Activated CD4-positive, alpha-beta T cell treated with anti-CD3 and anti-CD28 coated beads for 1 hour (primary cell): Measurements from ENCODE around the gene EIF4E.
"Not testable (repeated sequence)": the region's sequence is repeated elsewhere in the genome, so short reads cannot be mapped to it uniquely, and the experiment has no call there.

ENCODE experiments used
- DNase-seq: peaks from one replicate; pipeline ENCODE4 v3.0.0-alpha.2; 2020

Gene EIF4E, protein sequence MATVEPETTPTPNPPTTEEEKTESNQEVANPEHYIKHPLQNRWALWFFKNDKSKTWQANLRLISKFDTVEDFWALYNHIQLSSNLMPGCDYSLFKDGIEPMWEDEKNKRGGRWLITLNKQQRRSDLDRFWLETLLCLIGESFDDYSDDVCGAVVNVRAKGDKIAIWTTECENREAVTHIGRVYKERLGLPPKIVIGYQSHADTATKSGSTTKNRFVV

DNA sequence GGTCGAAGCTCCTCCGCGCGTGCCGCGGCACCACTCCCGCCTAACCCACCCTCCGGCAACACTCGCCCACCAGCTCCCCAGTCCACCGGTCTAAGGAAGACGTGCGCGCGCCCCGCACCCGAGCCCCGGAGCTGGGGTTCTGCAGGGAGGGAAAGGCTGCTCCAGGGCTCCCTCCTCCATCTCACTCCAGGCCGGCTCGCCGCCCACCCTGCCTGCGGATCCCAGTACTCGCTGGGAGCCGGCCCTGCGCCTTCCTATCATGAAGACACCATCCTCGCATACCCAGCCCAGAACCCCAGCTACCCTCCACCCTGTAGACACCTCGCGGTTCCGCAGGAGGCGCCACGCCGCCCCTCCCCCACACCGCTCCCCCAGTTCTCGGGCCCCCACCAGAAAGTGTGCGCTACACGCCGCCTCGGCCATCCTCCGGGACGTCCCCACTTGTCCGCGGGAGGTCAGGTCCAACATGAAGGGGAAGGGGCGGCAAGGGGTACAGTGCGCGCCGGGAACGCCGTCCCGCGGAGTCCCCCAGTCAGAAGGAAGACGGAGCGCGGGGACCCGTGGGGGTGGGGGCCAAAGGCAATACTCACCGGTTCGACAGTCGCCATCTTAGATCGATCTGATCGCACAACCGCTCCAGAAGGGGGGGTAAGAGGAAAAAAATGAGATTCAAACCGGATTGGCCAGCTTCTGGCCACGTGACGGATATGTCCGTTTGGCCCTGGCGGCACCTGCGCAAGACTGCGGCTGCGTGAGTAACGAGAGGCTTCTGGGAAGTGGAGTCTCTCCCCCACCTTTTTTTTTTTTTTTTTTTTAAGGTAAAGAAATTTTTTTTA is at the start of gene EIF4E:
TSS of gene EIF4E (minus strand) at position 629 of the 836 bp plus-strand sequence. CDS start at position 608, 21 bp downstream.
- DNase-seq = peak; percentile 95

DNA sequence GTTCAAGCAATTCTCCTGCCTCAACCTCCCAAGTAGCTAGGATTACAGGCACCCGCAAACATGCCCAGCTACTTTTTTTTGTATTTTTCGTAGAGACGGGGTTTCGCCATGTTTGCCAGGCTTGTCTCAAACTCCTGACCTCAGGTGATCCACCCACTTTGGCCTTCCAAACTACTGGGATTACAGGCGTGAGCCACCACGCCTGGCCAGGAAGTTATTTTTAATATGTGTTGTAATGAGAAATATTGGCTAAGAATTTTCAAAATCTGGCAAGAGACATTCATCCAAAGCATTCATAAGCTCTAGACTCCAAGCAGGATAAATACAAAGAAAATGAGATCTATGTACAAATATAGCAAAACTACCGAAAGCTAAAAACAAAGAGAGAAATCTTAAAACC is 48.6 kb upstream of the EIF4E start:
- no peak for DNase-seq

DNA sequence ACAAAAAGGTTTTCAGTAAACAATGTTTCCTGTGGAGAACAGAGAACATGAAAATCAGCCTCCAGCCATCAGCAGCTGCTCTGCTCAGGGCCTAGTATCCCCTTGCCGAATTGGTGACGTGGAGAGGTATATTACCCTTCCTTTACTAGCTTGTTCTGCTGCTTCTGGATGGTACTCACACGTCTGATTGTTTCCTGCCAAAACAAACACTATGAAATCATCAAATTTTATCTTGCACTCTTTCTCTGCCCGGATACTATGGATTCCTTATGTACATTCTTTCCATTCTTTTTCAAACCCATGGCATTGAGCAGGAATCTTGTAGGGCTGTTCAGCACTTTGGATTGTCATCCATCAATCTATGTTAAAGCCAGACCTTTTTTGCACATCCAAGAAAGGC is 47.8 kb upstream of the EIF4E start:
- DNase-seq = no peak

DNA sequence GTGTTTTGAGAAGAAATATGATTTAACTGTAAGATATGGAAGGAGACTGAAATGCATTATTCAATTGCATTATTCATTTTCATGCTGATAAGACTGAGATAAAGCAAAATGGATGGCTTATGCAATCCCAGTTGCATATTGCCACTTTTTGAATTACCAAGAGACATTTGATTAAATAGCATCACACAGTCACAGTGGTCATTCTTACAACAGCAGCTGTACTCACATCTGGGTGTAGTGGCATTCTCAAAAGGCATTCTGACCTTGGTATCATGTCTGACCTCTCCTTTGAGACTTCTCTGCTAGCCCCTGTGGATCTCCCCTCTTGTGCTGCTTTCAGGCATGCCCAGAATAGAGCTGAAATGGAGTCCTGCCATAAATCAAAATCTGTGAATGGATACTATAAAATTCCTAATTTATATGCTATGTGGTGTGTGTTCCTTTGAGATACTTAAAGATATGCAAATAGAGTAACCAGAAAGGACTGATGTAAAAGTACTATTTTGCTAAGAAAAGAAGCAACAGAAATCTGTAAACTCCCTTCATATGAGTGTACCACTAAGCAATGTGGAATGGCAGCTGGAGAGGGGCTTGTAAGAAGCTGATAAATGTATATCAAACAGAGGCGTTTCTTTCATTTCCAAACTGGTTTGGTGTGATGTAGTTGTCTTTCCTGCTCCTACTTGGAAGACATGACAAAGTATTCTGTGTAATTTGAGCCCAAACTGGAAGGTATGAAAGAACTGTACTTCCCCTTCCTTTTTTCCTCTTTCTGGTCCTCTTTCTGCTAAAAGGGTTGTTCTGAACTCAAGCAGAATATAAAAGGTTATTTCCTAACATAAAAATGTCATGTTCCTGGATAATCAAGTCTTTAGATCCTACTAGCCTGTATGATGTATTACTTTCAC is 41.2 kb upstream of the EIF4E start:
- no peak for DNase-seq

DNA sequence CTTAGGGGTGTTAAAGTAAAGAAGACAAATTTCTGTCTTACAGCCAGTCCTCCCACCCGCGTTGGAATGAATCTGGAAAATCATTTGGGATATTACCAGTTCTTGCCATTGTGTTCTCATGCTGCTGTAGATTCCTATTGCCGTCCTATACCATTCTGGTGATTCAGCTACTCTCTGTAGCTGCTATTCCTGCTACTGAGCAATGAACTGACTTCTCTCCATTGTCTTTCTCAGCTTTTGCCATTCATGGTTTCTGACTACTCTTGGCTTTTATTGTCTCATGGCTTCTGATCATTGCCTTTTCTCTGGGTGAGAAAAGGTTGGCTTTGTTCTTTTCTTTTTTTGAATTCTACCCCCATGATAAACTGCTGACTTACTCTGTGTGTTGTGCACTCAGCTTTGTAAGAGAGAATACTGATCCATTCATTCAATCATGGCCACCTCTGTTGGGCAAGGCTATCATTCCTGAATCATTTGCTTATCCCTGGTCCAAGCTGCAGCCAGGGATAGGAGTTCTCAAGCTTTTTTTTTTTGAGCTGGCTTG is 38.9 kb upstream of the EIF4E start:
- no peak for DNase-seq

DNA sequence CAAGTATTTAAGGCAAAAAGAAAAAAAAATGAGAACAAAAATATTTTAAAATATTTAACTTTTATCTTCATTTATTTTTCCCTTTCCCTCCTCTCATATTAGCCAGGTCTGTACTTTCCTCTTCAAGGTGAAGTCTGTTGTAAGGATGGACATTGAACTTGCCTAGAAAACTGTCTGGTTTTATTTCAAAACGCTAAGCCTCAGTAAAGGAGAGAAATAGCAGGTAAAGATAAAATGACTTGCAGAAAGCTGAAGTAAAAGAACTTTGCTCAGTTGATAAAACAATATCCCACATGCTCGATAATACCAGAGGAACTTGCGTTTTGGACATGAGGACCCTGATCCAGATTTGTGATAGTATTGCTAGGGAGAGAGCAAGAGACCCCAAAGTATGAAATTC is 38.0 kb upstream of the EIF4E start:
- no peak for DNase-seq

DNA sequence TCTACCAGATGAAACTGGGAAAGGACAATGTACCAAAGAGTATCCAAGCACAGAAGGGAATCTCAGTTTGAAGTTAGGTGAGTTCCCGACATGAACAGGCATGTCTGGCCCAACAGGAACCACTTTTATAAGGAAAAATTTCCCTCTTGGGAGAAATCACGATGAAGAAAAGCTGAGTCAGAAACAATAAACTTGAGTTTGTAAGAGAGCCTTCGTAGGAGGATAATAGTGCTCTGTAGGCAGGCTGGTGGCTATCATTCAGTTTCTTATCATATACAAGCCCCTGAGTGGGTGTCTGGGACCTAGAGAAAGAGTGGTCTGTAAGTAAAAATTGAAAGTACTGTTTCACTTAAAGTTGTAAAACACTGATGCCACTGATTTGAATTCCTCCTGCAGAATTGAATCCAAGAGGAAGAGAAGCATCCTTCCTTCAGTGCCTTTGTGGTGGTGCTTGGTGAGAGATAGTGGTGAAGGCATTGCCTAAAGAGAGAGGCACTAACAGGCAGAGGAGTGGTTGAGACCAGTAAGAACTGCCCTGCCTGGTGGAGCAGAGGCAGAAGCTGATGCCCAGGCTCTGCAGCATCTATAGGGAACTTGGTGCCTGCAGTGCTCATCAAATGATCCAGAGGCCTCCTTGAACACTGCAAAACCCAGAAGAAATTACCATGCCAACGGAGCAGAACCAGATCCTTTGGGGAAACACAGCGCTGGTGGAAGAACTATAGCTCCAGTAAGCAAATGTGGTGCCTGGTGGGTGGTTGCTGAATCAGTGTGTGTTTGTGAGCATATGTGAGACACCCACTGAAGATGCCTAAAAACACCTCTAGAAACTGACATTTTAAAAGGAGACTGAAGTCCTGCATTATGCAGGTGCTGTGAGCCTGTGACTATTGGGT is 34.9 kb upstream of the EIF4E start:
- DNase-seq = no peak

DNA sequence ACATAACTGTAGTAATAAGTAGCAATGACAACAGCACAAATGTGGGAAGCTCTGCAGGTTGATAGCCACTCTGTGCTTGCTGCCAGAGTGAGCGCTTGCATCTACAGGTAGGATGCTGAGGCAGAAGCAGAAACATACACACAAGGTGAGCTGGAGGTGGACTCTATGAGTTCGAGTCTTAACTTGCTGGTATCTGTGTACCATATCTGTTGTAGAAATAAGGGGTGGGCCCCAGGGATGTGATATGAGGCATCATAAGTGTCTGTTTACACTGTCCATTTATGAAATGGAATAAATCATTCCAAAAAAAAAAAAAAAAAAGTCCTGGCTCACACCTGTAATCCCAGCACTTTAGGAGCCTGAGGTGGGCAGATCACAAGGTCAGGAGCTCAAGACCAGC is 32.8 kb upstream of the EIF4E start:
- DNase-seq = no peak

DNA sequence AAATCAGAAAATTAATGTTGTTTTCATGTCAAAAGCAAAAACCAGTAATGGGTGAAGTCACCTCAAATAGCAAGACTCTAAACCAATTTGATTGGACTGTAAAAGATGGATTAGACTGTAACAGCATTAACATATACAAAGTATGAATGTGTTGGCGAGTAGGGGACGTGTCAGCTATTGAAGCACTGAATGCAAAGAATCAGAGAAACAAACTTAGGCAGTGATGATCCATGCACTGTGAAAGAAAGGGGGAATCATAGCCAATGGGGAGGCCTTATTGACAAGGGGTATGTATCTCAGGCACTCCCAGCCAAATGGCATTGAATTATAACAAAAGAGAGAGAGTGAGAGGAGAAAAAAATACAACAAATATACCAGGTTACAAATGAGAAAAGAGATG is 30.5 kb upstream of the EIF4E start:
- no peak for DNase-seq

DNA sequence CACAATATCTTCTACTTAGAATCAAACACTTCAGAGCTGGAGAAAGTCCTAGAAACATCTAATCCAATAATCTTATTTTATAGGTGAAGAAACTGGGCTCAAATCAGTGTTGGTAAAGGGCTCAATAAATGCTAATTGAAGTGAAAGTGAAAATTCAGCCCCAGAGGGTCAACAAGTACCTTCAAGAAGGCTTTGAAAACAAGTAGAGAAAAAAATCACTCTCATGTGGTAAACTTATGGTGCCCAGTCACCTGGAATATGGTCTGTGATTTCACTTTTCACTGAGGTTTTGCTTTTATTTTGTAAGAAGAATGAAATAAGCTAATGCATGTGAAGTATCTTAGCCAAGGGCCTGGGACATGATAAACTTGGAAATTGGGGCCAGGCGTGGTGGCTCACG is 29.1 kb upstream of the EIF4E start:
- DNase-seq = no peak

DNA sequence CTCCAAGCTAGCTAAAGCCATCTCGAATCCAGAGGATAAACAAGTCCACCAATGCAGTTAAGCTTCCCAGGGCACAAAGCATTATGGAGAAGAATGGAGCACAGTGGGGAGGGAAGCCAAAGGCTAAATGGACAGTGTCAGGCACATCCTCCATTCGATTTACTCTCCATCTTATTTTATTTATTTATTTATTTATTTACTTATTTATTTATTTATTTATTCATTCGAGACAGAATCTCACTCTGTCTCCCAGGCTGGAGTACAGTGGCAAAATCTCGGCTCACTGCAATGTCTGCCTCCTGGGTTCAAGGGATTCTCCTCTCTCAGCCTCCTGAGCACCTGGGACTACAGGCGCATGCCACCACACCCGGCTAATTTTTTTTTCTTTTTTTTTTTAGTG is 26.3 kb upstream of the EIF4E start:
- DNase-seq = no peak

DNA sequence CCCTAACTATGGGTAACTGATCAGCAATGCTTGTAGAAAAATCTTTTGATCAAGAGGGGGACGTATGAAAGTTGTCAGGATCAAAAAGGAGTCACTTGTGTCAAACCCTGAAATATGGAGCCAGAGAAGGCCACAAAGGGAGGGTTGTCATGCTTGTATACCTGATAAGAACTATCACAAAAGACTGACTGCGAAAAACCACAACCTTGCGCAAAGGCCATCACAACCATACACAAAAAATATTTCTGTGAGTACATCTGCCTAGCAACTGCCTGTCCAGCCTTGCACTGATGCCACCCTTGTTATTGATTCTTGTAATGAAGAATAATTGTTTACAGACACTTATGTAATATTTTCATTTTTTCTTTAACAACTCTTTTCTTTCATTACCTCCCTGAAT is 22.8 kb upstream of the EIF4E start:
- no peak for DNase-seq

DNA sequence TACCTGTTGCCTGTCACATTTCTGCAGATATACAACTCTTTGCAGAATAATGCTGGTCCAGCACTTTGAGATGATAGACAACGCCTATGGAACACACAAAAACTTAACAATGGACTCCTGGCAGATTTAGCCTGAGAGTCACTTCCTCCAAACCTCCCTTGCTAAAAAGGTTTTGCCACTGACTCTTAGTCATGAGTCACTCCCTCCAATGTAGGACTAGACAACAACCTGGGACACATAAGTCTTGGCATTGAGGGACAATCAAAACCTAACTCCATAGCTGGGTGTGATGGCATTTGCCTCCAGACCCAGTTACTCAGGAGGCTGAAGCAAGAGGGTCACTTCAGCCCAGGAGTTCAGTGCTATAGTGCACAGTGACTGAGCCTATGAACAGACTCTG is 22.0 kb upstream of the EIF4E start:
- DNase-seq = no peak

DNA sequence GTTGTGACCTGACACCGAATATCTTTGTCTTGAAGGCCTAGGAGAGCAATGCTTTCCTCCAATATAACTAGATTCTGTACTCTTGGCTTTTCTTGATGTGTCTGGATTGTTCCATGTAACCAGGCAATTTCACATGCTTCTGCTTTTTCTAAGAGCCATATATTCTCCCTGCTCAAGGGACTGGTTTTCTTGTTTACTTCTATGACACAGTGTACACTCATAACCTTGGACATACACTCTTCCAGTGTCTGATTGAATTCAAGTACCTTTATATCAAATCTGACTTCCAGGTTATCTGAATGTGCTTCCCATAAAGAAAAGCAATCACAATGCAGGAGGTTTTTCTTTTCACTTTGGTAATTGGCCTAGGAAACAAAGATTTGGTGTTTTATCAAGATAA is 17.4 kb upstream of the EIF4E start:
- DNase-seq = no peak

DNA sequence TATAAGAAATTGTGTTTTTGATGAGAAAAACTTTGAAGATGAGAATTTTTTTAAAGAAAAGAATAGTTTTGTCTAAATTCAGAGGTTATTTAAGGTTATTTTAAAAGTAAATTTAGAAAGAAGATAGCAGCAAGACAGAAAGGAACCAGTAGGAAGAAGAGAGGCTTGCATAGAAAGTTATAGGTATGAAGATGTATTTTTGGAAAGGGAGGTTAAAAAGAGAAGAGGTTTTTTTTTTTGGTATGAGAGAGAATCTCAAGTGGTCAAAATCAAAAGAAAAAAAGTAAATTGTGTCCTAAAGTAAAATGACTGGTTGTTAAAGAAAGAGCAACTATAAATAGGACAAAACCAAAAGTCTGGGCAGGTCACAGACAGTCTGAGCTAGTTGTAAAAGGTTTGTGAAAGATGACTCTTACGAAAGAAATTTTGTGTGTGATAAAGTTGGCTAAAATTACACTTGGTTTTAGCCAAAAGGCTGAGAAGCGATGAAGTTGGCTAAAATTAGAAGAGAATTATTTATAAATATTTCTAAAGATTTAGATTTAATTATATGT is 16.4 kb upstream of the EIF4E start:
- DNase-seq = no peak

DNA sequence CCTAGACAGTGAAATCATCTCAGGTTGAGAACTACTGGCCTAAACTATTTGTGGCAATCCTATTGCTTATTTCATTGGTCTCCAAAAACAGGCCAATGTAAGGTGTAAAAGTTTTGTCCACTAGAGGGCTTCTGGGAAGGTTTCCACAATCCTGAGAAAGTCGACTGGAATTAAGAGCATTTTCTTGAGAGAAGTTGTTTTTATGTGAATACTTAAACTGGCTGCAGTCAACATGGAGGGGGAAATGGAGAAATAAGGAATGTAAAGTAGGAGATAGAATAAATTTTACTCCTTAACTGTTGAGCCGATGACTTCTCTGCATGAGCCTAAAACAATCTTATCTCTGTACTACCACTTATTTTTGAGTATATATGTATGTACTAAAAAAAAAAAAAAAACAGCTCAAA is 11.0 kb upstream of the EIF4E start:
- no peak for DNase-seq

DNA sequence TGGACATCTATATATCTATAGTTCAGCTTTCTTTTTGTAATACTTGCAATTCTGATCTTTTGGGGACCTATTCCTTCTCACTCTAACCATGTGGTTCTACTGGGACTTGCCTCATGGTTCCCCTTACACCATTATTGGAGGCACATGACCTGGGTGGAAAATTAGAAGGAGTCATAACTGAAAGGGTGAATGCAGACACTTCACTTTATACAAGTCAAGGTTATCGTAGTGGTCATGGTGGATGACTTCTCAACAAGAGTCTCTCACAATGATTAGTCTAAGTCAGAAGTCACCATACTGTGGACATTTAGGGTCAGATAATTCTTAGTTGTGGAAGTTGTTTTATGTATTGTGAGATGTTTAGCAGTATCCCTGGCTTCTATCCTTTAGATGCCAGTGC is 10.5 kb upstream of the EIF4E start:
- no peak for DNase-seq

DNA sequence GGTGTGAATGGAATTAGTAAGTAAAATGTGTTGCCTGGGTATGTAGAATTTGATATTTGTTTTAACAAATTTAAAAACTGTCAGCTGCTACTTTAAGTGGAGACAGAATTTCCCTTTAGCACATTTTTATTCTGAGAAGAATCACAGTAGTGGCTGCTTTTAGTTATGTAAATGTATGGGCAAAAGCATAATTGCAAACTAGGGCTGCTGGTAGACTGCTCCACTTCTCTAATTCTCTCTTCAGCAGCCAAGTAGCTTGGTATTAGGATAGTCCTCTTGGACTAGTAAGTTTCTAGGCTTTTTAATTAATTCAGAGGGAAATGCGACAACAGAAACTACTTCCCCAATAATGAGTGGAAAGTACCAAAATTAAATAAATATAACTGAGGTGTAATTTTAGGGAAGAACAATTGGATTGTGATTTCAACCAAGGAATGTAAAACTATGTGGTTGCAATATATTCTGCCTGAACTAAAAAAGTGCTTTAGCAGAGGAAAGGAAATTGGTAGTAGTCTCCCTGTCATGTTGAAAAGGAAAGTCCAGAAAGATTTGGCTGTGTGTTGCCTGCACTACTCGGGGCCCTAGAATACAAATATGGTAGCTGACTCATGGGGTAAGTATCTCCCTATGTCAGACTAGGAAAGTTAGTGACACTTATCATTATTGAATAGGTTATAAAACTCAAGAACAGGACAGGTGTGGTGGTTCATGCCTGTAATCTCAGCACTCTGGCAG is 9.2 kb upstream of the EIF4E start:
- no peak for DNase-seq

DNA sequence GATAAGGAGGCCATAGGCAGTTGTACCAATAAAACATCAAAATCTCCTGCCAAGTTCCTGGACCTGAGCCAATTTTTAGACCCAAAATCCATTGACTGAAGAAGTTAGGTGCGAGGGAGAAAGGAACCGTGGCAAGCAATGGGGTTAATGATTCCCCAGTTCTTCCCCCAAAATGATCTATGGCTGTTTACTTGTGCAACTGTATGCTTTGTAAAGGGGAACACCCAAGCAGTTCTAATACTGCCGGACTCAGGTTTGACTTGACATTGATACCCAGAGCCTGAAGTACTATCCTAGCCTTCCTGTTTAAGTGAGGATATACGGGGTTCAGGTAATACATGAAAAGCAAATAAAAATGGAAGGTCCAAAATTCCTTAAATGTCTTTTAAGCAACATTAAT is 6.7 kb upstream of the EIF4E start:
- no peak for DNase-seq

DNA sequence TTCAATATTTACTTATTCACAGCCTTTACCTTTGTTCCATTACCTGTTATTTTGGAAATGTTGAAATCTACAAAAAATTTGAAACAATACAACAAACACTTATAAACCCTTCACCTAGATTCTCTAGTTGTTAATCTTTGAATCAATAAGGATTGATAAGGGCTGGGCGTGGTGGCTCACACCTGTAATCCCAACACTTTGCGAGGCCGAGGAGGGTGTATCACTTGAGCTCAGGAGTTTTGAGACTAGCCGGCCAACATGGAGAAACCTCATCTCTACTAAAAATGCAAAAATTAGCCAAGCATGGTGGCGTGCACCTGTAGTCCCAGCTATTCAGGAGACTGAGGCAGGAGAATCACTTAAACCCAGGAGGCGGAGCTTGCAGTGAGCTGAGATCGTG is 5.9 kb upstream of the EIF4E start:
- not testable (repeated sequence) for DNase-seq

DNA sequence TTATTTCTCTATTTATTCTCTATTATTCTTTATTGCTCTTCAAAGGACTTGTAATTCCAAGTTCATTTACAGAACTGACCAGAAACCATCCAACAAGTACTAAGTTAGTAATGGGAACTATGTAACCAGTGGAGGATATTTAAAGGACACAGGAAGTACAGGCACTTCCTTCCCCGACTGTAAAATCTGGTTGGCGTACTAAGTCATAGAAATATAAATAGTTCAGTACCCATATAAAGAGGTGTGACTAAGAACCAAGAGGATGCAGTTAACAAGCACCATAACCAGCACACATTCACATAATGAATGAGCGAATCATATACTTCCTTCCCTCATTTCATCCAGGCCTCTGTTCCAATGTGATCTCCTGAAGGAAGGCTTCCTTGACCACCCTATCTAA is 3.6 kb upstream of the EIF4E start:
- DNase-seq = no peak
